Hepatocyte (in vitro differentiated cells): Measurements from ENCODE around the gene CDC25C. TPM values are rescaled to one million over a fixed set of nuclear protein-coding genes. Genes with fewer than 3 reads are reported as not detected.

ENCODE experiments used
- DNase-seq: peaks from one replicate; pipeline ENCODE4 v3.0.0-alpha.2; 2016; ENCODE audit warnings: low spot score
- H2AFZ ChIP-seq: fragments of 200-600 bp; sonication (generic); 2 replicates; pipeline ENCODE4 v1.6.0; 2016; ENCODE audit warnings: antibody characterized with exemption, mild to moderate bottlenecking
- H3K27ac ChIP-seq: fragments of 200-600 bp; sonication (generic); 2 replicates; pipeline ENCODE4 v1.5.1; 2016; ENCODE audit warnings: mild to moderate bottlenecking
- H3K27me3 ChIP-seq: fragments of 200-600 bp; sonication (generic); 2 replicates; pipeline ENCODE4 v1.6.1; 2016
- H3K36me3 ChIP-seq: fragments of 200-600 bp; sonication (generic); replicated peaks from 2 replicates; pipeline ENCODE4 v1.5.1; 2016; ENCODE audit warnings: low read depth; ENCODE audit not compliant: insufficient read depth
- H3K4me1 ChIP-seq: fragments of 200-600 bp; sonication (generic); 2 replicates; pipeline ENCODE4 v1.5.1; 2016; ENCODE audit warnings: mild to moderate bottlenecking, moderate library complexity; ENCODE audit not compliant: insufficient read depth
- H3K4me2 ChIP-seq: fragments of 200-600 bp; sonication (generic); 2 replicates; pipeline ENCODE4 v1.6.0; 2016
- H3K4me3 ChIP-seq: fragments of 200-600 bp; sonication (generic); 2 replicates; pipeline ENCODE4 v1.5.1; 2016; ENCODE audit warnings: mild to moderate bottlenecking
- H3K79me2 ChIP-seq: fragments of 200-600 bp; sonication (generic); 2 replicates; pipeline ENCODE4 v1.6.0; 2017; ENCODE audit warnings: mild to moderate bottlenecking
- H3K9me2 ChIP-seq: fragments of 200-600 bp; sonication (generic); replicated peaks from 2 replicates; pipeline ENCODE4 v1.6.0; 2017; ENCODE audit warnings: mild to moderate bottlenecking; ENCODE audit not compliant: insufficient read depth
- H3K9me3 ChIP-seq: fragments of 200-600 bp; sonication (generic); 2 replicates; pipeline ENCODE4 v1.5.1; 2016; ENCODE audit warnings: low read depth, mild to moderate bottlenecking
- H4K20me1 ChIP-seq: fragments of 200-600 bp; sonication (generic); 2 replicates; pipeline ENCODE4 v1.6.0; 2016; ENCODE audit warnings: mild to moderate bottlenecking; ENCODE audit not compliant: insufficient read depth, poor library complexity, severe bottlenecking
- EZH2 ChIP-seq: fragments of 200-600 bp; sonication (generic); IDR thresholded peaks from 2 replicates; pipeline ENCODE4 v1.6.1; 2016; ENCODE audit warnings: antibody characterized with exemption, mild to moderate bottlenecking, borderline replicate concordance
- EZH2phosphoT487 ChIP-seq: fragments of 200-600 bp; sonication (generic); IDR thresholded peaks from one replicate; pipeline ENCODE4 v1.6.1; 2018; ENCODE audit warnings: antibody characterized with exemption, mild to moderate bottlenecking, low read depth, moderate library complexity; ENCODE audit not compliant: unreplicated experiment, severe bottlenecking
- WGBS: methylation state at CpG from one replicate; pipeline ENCODE4 v1.1.6; 2016; ENCODE audit warnings: low lambda C conversion rate; ENCODE audit errors: missing lambda C conversion rate; 5-methylcytosine and 5-hydroxymethylcytosine counted together
- polyA plus RNA-seq: library from polyadenylated mRNA; unstranded; fragments of >200 nt; fragmentation: Nextera tagmentation; extraction: Ambion mirVana; gene quantifications from 2 replicates; pipeline ENCODE4 v1.2.1, GENCODE V29; 2016
- total RNA-seq: library from RNA; depleted of rRNA; stranded (reverse); fragments of >200 nt; gene quantifications from 2 replicates; pipeline ENCODE4 v1.2.3, GENCODE V29; 2014
- TF ChIP-seq, protein P1 (sequence below): fragments of 200-600 bp; sonication (generic); IDR thresholded peaks from 2 replicates; pipeline ENCODE4 v1.5.1; 2016; ENCODE audit warnings: antibody characterized with exemption, mild to moderate bottlenecking; ENCODE audit not compliant: poor library complexity

The CDC25C gene
- total and polyA plus RNA-seq, 2 experiments from 2014 or later: 1.6 to 3.7 TPM

DNA sequence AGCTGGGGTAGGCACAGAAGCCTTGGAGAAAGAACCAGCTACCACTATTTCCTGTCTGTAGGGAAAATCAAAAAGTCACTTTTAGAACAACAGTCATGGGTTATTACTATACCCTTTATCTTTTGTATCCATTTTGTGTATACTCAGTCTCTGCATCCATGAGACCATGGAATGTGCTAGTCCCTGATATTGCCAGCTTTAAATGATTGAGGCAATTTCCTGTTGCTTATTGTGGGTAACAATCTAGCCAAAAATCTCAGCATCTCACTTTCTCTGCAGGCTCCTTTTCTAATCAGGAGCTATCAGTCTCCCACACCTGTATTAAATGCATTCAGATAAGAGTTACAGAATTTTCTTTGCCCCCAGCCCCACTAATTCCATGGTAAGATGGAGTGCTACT lies 19.9 kb upstream of the CDC25C start:
- TF ChIP-seq EZH2phosphoT487 (no peak), EZH2 (no peak)
- TF ChIP-seq, protein P1, sequence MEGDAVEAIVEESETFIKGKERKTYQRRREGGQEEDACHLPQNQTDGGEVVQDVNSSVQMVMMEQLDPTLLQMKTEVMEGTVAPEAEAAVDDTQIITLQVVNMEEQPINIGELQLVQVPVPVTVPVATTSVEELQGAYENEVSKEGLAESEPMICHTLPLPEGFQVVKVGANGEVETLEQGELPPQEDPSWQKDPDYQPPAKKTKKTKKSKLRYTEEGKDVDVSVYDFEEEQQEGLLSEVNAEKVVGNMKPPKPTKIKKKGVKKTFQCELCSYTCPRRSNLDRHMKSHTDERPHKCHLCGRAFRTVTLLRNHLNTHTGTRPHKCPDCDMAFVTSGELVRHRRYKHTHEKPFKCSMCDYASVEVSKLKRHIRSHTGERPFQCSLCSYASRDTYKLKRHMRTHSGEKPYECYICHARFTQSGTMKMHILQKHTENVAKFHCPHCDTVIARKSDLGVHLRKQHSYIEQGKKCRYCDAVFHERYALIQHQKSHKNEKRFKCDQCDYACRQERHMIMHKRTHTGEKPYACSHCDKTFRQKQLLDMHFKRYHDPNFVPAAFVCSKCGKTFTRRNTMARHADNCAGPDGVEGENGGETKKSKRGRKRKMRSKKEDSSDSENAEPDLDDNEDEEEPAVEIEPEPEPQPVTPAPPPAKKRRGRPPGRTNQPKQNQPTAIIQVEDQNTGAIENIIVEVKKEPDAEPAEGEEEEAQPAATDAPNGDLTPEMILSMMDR: no peak
- Histone ChIP-seq H3K4me3 (no peak overlapping the region), H3K27ac (no peak overlapping the region)

DNA sequence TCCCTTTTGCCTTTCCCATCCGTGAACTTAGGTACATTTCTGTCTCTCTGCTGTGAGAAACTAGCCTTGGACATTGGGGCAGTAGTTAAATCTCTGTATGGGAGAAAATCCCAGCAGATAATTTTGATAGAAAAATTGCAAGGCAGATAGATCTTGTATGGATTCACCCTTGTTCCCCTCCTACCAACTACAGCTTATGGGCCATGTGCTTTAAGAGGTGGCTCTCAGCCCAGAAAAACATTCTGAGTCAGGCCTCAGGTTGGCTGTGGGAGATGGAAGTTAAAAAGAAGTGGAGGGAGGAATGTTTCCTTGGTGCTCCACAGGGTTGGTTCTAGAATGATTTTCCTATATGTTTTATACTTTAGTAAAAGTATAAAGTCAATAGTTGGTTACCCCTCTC lies 19.5 kb upstream of the CDC25C start:
- Histone ChIP-seq H3K4me3 (no peak overlapping the region), H3K79me2 (peaks cover 31% of the 10 kb centered on the region), H4K20me1 (peaks cover 14% of the 10 kb centered on the region), H3K27me3 (no peaks in the 10 kb centered on the region), H3K9me3 (no peaks in the 10 kb centered on the region), H3K36me3 (no peaks in the 10 kb centered on the region), H3K9me2 (no peaks in the 10 kb centered on the region), H3K27ac (no peak overlapping the region), H2AFZ (no peak overlapping the region), H3K4me2 (no peak overlapping the region), H3K4me1 (peaks cover 12% of the 10 kb centered on the region)
- WGBS: 100% methylated on average over 1 of the region's 1 CpG
- TF ChIP-seq EZH2 (no peak), EZH2phosphoT487 (no peak)
- TF ChIP-seq, protein P1: no peak
- DNase-seq: no peak

More for the DNA sequence above, 19.9 kb upstream of the CDC25C start:
- Histone ChIP-seq H3K9me3 (no peaks in the 10 kb centered on the region), H3K4me1 (peaks cover 12% of the 10 kb centered on the region), H4K20me1 (peaks cover 18% of the 10 kb centered on the region), H3K27me3 (no peaks in the 10 kb centered on the region), H3K36me3 (no peaks in the 10 kb centered on the region), H3K9me2 (no peaks in the 10 kb centered on the region), H3K4me2 (no peak overlapping the region), H3K79me2 (peaks cover 36% of the 10 kb centered on the region), H2AFZ (no peak overlapping the region)
- DNase-seq: no peak

DNA sequence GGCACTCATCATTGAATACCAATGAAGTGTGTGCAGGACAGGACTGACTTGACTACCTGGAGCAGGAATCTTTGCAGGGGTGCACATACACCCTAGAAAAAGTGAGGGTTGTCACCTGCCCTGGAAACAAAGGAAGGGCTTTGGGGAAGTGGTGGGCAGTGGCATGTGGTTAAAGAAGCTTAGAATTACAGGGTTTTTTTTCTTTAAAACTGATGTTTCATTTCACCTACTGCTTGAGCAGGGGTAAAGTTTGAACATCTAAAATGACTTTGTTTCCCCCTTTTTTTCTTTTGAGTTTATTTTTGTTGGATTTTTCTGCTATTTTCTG lies 18.9 kb upstream of the CDC25C start:
- no peaks in the 10 kb centered on the region for H3K36me3 ChIP-seq
- no peak overlapping the region for H3K4me3 ChIP-seq
- H3K9me2 ChIP-seq: no peaks in the 10 kb centered on the region
- peaks cover 9% of the 10 kb centered on the region for H4K20me1 ChIP-seq
- peaks cover 26% of the 10 kb centered on the region for H3K79me2 ChIP-seq
- peaks cover 11% of the 10 kb centered on the region for H3K4me1 ChIP-seq
- no peaks in the 10 kb centered on the region for H3K9me3 ChIP-seq
- DNase-seq: no peak
- no peak for TF ChIP-seq EZH2
- TF ChIP-seq, protein P1: no peak
- TF ChIP-seq EZH2phosphoT487: no peak
- no peak overlapping the region for H2AFZ ChIP-seq
- H3K27me3 ChIP-seq: no peaks in the 10 kb centered on the region
- no peak overlapping the region for H3K27ac ChIP-seq
- no peak overlapping the region for H3K4me2 ChIP-seq
